GM12864 (cell line): ENCODE results near the gene PPP2R2B.

Experiments used
- DNase-seq: peaks from one replicate; pipeline ENCODE4 v3.0.0-alpha.2; 2011; ENCODE audit warnings: low read depth
- H3K4me3 ChIP-seq: 2 replicates; pipeline ENCODE4 v1.5.1; 2011; ENCODE audit warnings: mild to moderate bottlenecking, low read depth, low read length, control low read depth
- TF ChIP-seq, protein P1 (sequence below): IDR thresholded peaks from 2 replicates; pipeline ENCODE4 v1.5.1; 2011; ENCODE audit warnings: low read depth, mild to moderate bottlenecking, moderate library complexity, low read length, control low read depth, inconsistent platforms; ENCODE audit errors: missing control alignments

Gene PPP2R2B

DNA sequence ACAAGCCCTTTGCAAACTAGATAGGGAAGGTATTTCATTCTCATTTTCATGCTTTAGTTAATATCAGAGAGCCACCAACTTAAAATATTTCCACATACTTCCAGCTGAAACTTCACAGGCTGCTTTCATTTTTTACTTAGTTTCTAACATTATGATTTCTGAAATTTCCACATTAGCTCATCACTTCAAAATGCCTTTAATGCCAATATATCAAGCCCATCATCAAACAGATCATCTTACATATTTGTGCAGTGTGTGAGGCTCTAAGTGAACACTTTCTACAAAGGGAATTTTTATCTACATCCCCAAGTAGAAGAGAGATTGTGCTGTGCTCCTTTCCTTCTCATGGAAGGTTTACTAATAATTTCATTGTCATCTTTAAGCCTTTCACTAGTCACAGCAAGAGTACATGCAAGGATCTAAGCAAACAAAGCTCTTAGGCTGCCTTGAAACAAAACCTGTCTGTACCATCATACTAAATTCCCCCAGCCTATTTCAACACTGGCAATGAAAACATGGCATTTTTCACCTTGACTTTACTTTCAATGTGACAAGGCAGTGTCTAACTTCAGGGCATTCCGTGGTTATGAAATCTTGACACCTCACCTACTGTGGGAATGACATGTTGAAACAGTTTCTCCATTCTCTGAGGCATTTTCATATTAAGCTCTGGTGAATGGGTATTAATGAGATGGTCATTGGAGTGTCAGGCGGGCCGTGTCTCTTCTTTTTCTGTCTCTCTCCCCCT, 45.4 kb downstream of the PPP2R2B start:
- TF ChIP-seq, protein P1, sequence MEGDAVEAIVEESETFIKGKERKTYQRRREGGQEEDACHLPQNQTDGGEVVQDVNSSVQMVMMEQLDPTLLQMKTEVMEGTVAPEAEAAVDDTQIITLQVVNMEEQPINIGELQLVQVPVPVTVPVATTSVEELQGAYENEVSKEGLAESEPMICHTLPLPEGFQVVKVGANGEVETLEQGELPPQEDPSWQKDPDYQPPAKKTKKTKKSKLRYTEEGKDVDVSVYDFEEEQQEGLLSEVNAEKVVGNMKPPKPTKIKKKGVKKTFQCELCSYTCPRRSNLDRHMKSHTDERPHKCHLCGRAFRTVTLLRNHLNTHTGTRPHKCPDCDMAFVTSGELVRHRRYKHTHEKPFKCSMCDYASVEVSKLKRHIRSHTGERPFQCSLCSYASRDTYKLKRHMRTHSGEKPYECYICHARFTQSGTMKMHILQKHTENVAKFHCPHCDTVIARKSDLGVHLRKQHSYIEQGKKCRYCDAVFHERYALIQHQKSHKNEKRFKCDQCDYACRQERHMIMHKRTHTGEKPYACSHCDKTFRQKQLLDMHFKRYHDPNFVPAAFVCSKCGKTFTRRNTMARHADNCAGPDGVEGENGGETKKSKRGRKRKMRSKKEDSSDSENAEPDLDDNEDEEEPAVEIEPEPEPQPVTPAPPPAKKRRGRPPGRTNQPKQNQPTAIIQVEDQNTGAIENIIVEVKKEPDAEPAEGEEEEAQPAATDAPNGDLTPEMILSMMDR = no peak
- no peak for DNase-seq
- H3K4me3 ChIP-seq = no peak overlapping the region

DNA sequence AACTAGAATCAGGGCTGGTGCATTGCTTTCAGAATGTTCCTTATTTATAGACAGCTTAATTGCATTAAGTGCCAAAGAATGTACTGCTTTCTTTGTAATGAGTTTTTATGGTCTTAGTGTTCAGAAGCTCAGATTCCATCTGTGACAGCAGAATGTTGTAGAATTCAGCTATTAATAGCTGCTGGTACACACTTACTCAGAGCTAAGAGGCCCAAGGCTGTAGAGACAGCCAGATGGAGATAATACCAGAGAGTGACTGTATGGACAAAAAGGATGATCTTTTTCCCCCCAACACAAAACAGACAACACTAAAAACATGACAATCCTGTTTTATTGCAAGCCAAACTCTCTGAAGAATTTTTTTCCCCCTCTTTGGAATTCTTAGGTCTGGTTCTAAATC, 50.2 kb downstream of the PPP2R2B start:
- no peak for DNase-seq
- TF ChIP-seq, protein P1 = no peak
- H3K4me3 ChIP-seq = no peak overlapping the region

GRCh38 chr5:146827901-146828300, 50.7 kb downstream of the PPP2R2B start:
- no peak for DNase-seq
- TF ChIP-seq, protein P1 = no peak
- no peak overlapping the region for H3K4me3 ChIP-seq

- H3K4me3 ChIP-seq = no peak overlapping the region
- no peak for DNase-seq
- TF ChIP-seq, protein P1 = no peak
These were observed 53.5 kb downstream of the PPP2R2B start for GRCh38 chr5:146825033-146825432.

GRCh38 chr5:146821732-146822131, 56.8 kb downstream of the PPP2R2B start:
- TF ChIP-seq, protein P1 = no peak
- no peak for DNase-seq
- no peak overlapping the region for H3K4me3 ChIP-seq

DNA sequence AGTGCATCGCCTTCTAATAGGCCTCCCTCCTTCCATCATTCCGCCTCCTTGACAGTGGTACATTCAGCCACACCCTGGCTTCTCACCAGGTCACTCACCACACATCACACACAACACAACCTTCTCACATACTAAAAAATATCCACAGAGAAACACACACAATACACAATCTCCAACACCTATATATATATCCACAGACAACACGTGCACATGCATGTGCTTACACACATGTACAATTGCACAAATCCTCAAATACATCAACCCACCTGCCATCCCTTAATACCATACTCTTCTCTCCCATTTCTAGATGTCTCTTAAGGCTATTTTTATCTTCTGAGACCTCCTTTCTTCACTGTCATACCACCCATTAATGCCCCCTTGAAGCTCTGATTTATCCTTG, 57.6 kb downstream of the PPP2R2B start:
- no peak overlapping the region for H3K4me3 ChIP-seq
- DNase-seq = no peak
- TF ChIP-seq, protein P1 = no peak

GRCh38 chr5:146818822-146819221, 59.7 kb downstream of the PPP2R2B start:
- no peak overlapping the region for H3K4me3 ChIP-seq
- no peak for DNase-seq
- TF ChIP-seq, protein P1 = no peak
